ENCODE data around the gene CSNK2B. TPM values are rescaled to one million over a fixed set of nuclear protein-coding genes. Genes with fewer than 3 reads are reported as not detected.
A peak's percentile ranks its signal among the peaks of the same experiment; 100 is the strongest.

Gene CSNK2B
- total and polyA plus RNA-seq, 9 of the 15 experiments (the other 6 are each of a cell fraction or from before 2014, with no cell fraction given), result 120 to 1,126 (median 529) TPM

DNA sequence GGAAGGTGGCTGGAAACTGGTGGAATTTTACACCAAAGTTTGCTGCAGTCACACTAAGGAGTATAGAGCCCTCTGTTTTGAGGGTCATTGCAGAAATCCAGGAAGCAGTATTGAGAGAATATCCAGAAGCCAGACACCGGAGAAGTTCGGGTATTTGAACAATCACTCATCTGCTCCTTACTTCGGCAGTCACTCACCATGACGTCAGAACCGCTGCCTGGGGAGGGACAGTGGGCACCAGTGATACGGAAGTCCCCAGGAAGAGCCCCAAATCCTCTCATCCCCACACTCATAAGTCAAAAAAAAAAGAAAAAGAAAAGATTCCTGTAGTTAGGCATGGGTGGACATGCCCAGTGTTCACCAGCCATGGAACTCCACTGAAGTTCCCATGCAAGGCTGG is 11.0 kb downstream of the CSNK2B start (continued):
- TF ChIP-seq TRIM24 (IDR thresholded peaks at IDR 0.05) (0 out of 4 replicates have a peak, but pooled peaks of 1 of the 2 experiments have one; percentile 29), DPF2 (IDR thresholded peaks at IDR 0.05) (peak; percentile 81), FOSL1 (tag; conservative IDR thresholded peaks at IDR 0.05) (peak; percentile 63; the same call in 1 of the 2 replicates), CREB1 (IDR thresholded peaks at IDR 0.05) (peak; percentile 62), CREB1 (CRISPR knock-in tag; IDR thresholded peaks at IDR 0.05) (peak; percentile 56), FOXA3 (CRISPR knock-in tag; conservative IDR thresholded peaks at IDR 0.05 in 1 of 2, IDR thresholded peaks at IDR 0.05 in 1 of 2) (peak in 1 of 2 experiments; percentile 37; a peak in 1 of 4 replicates), MYNN (IDR thresholded peaks at IDR 0.05) (no peak), MYNN (CRISPR knock-in tag; IDR thresholded peaks at IDR 0.05) (no peak), CREM (IDR thresholded peaks at IDR 0.05; ENCODE audit: low read depth) (peak; percentile 94), ATF1 (CRISPR knock-in tag; IDR thresholded peaks at IDR 0.05) (no peak), ATF1 (tag; IDR thresholded peaks at IDR 0.05) (peak; percentile 93), GATAD2B (IDR thresholded peaks at IDR 0.05; ENCODE audit: borderline replicate concordance) (no peak), IRF2 (CRISPR knock-in tag; IDR thresholded peaks at IDR 0.05) (no peak), SMAD4 (CRISPR knock-in tag; conservative IDR thresholded peaks at IDR 0.05) (peak; percentile 51), ASH1L (IDR thresholded peaks at IDR 0.05; ENCODE audit: borderline replicate concordance, low read depth, partially characterized antibody) (peak; percentile 18)
- TF ChIP-seq, protein P1, sequence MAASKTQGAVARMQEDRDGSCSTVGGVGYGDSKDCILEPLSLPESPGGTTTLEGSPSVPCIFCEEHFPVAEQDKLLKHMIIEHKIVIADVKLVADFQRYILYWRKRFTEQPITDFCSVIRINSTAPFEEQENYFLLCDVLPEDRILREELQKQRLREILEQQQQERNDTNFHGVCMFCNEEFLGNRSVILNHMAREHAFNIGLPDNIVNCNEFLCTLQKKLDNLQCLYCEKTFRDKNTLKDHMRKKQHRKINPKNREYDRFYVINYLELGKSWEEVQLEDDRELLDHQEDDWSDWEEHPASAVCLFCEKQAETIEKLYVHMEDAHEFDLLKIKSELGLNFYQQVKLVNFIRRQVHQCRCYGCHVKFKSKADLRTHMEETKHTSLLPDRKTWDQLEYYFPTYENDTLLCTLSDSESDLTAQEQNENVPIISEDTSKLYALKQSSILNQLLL (CRISPR knock-in tag; IDR thresholded peaks at IDR 0.05; ENCODE audit: borderline replicate concordance), result no peak
- TF ChIP-seq, protein P2, sequence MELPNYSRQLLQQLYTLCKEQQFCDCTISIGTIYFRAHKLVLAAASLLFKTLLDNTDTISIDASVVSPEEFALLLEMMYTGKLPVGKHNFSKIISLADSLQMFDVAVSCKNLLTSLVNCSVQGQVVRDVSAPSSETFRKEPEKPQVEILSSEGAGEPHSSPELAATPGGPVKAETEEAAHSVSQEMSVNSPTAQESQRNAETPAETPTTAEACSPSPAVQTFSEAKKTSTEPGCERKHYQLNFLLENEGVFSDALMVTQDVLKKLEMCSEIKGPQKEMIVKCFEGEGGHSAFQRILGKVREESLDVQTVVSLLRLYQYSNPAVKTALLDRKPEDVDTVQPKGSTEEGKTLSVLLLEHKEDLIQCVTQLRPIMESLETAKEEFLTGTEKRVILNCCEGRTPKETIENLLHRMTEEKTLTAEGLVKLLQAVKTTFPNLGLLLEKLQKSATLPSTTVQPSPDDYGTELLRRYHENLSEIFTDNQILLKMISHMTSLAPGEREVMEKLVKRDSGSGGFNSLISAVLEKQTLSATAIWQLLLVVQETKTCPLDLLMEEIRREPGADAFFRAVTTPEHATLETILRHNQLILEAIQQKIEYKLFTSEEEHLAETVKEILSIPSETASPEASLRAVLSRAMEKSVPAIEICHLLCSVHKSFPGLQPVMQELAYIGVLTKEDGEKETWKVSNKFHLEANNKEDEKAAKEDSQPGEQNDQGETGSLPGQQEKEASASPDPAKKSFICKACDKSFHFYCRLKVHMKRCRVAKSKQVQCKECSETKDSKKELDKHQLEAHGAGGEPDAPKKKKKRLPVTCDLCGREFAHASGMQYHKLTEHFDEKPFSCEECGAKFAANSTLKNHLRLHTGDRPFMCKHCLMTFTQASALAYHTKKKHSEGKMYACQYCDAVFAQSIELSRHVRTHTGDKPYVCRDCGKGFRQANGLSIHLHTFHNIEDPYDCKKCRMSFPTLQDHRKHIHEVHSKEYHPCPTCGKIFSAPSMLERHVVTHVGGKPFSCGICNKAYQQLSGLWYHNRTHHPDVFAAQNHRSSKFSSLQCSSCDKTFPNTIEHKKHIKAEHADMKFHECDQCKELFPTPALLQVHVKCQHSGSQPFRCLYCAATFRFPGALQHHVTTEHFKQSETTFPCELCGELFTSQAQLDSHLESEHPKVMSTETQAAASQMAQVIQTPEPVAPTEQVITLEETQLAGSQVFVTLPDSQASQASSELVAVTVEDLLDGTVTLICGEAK (IDR thresholded peaks at IDR 0.05), result peak; percentile 50; the same call in 1 of the 2 replicates
- TF ChIP-seq, protein P2 (CRISPR knock-in tag; IDR thresholded peaks at IDR 0.05), result no peak
- TF ChIP-seq, protein P3, sequence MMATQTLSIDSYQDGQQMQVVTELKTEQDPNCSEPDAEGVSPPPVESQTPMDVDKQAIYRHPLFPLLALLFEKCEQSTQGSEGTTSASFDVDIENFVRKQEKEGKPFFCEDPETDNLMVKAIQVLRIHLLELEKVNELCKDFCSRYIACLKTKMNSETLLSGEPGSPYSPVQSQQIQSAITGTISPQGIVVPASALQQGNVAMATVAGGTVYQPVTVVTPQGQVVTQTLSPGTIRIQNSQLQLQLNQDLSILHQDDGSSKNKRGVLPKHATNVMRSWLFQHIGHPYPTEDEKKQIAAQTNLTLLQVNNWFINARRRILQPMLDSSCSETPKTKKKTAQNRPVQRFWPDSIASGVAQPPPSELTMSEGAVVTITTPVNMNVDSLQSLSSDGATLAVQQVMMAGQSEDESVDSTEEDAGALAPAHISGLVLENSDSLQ (IDR thresholded peaks at IDR 0.05), result peak; percentile 96
